GM19238 (cell line): ENCODE measurements around the gene SLC4A2.
"Not testable (repeated sequence)": the region's sequence is repeated elsewhere in the genome, so short reads cannot be mapped to it uniquely, and the experiment has no call there.

Experiments
- DNase-seq: peaks from one replicate; pipeline ENCODE4 v3.0.0; 2011; ENCODE audit warnings: low spot score; ENCODE audit not compliant: insufficient read length

The SLC4A2 gene

DNA sequence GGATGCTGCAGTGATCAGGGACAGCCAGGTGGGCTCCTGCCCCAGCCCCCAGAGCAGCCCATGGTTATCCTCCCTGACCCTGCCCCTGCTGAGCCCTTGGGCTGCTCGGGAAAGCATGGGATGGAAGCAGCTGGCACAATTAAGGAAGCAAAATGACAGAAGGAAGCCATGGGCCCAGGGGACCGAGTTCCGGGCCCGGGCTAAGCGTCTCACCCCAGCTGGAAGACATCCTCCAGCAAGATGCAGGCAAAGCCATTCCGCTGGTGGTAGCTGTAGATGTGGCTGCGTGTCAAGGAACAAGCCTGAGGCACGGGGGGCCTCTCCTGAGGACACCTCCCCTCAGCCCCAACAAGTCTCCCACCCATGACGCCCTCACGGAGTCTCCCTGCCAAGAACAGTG lies 36.2 kb upstream of the SLC4A2 start:
- no peak for DNase-seq

DNA sequence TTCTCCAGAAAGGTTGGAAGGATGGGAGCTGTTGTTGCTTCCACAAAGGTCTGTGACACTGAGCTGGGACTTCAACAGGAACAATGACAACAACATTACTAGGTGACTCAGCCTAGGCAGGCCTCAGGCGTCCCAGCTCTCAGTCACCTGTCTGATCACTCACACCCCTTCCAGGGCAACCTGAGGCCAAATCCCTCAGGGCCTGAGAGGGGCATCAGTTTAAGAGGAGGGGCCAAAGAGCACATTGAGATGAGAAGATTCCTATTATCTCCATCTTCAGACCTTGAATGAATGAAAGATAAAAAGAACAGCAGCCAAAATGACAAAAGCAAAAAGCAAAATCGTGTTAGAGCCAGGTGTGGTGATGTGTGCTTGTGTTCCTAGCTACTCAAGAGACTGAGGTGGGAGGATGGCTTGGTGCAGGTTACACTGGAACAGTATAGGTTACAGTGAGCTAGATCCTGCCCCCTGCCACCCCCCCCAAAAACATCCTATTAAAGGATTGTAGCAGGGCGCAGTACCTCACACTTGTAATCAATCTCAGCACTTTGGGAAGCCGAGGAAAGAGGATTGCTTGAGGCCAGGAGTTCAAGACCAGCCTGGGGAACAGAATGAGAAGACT lies 34.8 kb upstream of the SLC4A2 start, which contains the start of gene ATG9B:
ATG9B (minus strand) TSS at position 60 of the 622 bp plus-strand sequence. CDS start 71 bp downstream, outside the sequence.
- DNase-seq = no peak

DNA sequence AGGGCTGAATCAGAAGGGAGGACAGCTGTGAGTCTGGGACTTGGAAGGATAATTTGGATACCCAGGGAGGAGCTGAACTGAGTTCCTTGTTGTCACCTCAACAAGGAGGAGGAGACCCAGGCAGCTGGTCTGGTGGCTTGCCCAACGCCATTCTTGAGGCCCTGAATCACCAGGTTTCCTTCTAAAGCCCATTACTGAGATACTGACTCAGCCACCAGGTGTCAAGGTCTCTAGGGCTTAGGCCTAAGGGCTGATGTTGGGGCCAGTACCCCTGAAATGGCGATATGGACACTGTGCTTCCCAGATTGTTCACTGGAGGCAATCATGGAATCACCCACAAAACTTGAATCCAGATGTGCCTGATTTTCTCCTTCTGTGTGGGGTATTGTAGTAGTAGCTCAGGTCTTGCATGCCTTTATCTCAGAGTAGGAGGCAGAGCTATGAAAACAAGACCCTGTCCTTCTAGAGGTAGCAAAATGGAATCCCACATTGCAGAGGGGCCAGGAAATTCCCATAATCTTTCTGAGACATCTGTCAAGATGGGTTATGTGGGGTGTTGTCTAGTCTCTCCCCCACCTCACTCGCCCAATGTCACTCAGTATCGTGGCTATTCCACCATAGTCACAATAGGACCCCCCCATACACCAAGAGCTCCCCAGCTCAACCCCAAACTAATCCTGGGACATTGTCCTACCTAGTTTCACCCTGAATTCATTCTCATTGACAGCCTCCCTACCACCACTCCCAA lies 33.3 kb upstream of the SLC4A2 start:
- DNase-seq = no peak

GRCh38 chr7:151026771-151027727 lies 32.3 kb upstream of the SLC4A2 start:
- DNase-seq = not testable (repeated sequence)

DNA sequence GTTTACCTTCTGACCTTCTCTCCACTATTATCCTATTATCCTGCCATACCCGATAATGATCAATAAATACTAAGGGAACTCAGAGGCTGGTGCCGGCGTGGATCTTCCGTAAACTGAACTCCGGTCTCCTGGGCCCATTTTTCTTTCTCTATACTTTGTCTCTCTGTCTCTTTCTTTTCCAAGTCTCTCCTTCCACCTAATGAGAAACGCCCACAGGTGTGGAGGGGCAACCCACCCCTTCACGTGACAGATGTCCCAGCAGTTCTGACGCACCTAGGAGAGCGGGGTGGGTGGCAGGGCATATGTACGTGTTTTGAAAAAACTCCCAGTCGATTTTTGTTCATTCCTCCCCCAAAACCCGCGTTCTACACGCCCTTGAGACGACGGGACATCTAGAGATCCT lies 31.7 kb upstream of the SLC4A2 start:
- not testable (repeated sequence) for DNase-seq

DNA sequence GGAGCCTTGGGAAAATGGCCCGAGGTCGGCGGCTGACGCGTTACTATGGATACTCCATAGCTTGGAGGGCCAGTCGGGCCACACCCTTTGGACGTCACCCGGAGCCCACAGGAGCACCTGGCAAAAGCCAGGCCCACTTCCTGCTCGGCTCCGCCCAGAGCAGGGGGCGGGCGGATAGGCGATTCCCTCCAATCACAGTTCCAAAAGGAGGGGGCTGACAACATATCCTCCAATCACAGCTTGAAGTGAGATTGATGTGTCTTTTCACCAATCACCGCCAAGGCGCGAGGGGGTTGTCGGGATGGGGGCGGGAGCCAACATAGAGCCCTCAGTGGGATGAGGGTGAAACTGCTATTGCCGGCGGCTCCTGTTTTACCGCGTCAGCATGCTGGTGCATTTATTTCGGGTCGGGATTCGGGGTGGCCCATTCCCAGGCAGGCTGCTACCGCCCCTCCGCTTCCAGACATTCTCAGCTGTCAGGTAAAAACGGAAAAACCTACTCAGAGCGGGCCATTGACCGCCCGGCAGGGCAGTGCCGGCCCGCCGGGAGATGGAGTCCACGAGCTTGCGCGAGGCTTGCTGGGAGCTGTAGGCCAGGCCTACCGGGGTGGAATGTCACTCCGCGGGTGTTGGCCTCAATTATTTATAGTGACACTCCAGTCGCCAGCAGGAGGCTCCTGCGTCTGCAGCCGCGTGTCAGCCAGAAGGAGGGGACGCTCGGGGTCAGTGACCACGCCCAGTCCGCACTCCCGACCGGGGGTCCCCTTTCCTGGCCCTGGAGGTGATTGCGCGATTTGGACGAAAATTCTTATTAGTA lies 31.1 kb upstream of the SLC4A2 start, which contains the start of gene ABCB8:
ABCB8 (plus strand) TSS at position 320 of the 817 bp plus-strand sequence; CDS start at position 386, 66 bp downstream.
- peak; percentile 100 for DNase-seq

- DNase-seq = no peak
These were observed 30.4 kb upstream of the SLC4A2 start for GRCh38 chr7:151028948-151029501.

DNA sequence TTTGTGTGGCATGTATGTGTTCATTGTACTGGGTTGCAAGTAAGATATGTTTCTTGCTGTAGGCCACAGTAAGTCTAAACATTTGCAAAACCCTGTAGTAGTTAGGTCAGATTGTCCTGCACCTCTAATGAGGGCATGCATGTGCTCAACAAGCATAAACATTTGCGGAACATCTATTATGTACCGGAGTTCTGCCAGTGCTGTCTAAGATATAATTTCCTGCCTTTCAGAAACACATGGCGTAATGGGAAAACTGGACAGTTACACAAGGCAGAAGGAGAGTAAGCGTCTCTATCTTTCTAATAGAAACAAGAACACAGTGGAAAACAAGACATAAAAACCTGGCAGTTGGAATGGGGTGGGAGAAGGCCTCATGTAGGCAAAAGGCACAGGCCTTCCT lies 28.4 kb upstream of the SLC4A2 start:
- no peak for DNase-seq

- DNase-seq = no peak
These were observed 26.2 kb upstream of the SLC4A2 start for GRCh38 chr7:151032936-151033863.

DNA sequence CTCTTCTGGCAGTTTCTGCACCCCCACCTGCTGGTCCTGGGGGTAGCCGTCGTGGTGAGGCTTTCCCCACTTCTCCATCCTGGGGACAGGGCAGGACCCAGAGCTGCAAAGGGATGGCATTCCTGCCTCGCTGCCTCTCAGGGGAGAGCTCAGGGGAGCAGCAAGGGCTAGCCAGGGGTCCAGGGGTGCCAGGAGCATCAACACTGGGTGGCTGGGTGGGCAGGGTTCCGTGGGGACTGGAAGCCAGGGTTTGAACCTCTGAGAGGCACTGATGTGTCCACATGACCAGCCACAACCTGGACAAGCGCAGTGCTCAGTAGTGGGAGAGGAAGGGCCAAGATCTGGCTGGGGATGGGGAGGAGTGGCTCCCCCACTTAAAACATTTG lies 25.5 kb upstream of the SLC4A2 start:
- DNase-seq = no peak

DNA sequence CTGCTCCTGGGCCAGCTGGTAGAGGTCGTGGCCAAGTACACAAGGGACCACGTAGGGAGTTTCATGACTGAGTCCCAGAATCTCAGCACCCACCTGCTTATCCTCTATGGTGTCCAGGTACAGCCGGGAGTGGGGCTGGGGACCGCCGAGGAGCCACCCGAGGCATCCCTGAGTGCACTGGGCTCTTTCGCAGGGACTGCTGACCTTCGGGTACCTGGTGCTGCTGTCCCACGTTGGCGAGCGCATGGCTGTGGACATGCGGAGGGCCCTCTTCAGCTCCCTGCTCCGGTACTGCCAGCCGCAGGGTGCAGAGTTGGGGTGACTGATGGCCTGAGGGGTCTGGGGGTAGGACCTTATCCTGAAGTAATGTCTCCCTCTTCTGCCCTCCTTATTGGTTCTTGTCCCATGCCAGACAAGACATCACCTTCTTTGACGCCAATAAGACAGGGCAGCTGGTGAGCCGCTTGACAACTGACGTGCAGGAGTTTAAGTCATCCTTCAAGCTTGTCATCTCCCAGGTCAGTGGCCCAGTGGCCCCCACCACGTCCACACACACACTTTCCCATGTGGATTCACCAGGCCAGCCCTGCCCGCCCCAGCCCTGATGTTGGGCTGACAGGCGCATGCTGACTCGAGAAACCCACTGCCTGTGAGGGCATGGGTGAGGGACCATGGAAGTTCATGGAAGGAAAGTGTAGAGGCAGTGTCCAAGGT lies 24.9 kb upstream of the SLC4A2 start:
- DNase-seq = no peak

- DNase-seq = no peak
These were observed 24.2 kb upstream of the SLC4A2 start for GRCh38 chr7:151035026-151035717.

GRCh38 chr7:151035902-151036301 lies 23.5 kb upstream of the SLC4A2 start:
- no peak for DNase-seq

DNA sequence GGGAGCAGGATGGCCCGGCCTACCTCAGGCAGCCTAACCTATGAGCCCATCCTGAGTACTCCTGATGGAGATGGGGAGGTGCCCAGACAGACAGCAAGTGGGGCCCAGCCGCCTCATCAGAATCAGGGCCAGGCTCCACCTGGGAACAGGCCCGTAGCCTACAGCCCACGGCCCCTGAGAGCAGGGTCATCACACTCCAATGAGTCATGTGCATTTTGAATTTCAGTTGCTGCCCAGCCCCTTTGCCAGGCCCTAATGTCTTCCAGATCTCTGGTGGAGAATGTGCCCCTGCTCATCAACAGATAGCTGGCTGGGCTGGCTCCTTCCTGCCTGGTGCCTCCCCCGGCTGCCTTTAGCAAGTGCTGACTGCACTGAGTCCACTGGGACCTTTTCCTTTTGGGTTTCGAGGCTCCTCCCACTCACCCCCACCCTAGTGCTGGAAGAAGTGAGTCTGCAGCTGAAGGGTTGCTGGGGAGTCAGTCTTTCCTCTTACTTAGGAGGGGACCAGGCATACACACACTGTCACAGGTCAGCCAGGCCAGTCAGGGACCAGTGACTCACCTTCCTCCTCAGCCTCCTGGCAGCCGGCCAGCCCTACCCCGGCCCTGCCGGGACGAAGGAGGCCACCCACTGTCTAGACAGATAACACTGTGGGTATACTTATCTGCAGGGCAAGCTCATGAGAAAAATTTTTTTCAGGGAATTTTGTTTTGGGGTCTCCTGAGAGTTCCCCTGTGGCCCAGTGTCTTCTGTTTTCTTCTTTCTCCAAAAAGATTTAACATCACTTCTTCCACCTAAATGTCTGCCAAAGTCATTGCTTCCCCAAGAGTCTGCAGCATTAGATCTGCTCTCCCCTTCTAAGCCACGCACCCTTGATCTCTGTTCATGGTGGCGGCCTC lies 20.2 kb upstream of the SLC4A2 start:
- DNase-seq = no peak

- DNase-seq = no peak
These were observed 19.4 kb upstream of the SLC4A2 start for GRCh38 chr7:151039850-151040548.

- DNase-seq = no peak
These were observed 18.6 kb upstream of the SLC4A2 start for GRCh38 chr7:151040616-151041375.
